Measurements from ENCODE around the gene PLCB3. TPM values are rescaled to one million over a fixed set of nuclear protein-coding genes. Genes with fewer than 3 reads are reported as not detected.
A peak's percentile ranks its signal among the peaks of the same experiment; 100 is the strongest.

The PLCB3 gene
- total and polyA plus RNA-seq, 10 of the 15 experiments (the other 5 are each of a cell fraction or from before 2014, with no cell fraction given): 0.03 to 10.3 (median 3.3) TPM

DNA sequence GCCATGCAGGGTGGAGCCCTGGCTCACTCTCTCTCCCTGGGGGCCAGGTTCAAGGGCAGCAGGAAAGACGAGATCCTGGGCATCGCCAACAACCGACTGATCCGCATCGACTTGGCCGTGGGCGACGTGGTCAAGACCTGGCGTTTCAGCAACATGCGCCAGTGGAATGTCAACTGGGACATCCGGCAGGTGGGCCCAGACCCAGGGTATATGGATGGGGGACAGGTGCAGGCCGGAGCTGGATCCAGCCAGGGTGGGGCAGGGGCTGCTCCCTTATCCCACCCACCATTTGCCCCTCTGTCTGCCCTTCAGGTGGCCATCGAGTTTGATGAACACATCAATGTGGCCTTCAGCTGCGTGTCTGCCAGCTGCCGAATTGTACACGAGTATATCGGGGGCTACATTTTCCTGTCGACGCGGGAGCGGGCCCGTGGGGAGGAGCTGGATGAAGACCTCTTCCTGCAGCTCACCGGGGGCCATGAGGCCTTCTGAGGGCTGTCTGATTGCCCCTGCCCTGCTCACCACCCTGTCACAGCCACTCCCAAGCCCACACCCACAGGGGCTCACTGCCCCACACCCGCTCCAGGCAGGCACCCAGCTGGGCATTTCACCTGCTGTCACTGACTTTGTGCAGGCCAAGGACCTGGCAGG is 28.2 kb upstream of the PLCB3 start (continued):
- TF ChIP-seq SPI1 (IDR thresholded peaks at IDR 0.05; ENCODE audit: borderline replicate concordance, insufficient read depth, low read depth, low read length) (no peak), EP300 (IDR thresholded peaks at IDR 0.05; ENCODE audit: borderline replicate concordance in 1 of 2, control insufficient read depth in 1 of 2, low read depth in 2 of 2, low read length in 2 of 2) (no peak)
- TF ChIP-seq, protein P1, sequence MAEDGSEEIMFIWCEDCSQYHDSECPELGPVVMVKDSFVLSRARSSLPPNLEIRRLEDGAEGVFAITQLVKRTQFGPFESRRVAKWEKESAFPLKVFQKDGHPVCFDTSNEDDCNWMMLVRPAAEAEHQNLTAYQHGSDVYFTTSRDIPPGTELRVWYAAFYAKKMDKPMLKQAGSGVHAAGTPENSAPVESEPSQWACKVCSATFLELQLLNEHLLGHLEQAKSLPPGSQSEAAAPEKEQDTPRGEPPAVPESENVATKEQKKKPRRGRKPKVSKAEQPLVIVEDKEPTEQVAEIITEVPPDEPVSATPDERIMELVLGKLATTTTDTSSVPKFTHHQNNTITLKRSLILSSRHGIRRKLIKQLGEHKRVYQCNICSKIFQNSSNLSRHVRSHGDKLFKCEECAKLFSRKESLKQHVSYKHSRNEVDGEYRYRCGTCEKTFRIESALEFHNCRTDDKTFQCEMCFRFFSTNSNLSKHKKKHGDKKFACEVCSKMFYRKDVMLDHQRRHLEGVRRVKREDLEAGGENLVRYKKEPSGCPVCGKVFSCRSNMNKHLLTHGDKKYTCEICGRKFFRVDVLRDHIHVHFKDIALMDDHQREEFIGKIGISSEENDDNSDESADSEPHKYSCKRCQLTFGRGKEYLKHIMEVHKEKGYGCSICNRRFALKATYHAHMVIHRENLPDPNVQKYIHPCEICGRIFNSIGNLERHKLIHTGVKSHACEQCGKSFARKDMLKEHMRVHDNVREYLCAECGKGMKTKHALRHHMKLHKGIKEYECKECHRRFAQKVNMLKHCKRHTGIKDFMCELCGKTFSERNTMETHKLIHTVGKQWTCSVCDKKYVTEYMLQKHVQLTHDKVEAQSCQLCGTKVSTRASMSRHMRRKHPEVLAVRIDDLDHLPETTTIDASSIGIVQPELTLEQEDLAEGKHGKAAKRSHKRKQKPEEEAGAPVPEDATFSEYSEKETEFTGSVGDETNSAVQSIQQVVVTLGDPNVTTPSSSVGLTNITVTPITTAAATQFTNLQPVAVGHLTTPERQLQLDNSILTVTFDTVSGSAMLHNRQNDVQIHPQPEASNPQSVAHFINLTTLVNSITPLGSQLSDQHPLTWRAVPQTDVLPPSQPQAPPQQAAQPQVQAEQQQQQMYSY (CRISPR knock-in tag; IDR thresholded peaks at IDR 0.05): no peak

DNA sequence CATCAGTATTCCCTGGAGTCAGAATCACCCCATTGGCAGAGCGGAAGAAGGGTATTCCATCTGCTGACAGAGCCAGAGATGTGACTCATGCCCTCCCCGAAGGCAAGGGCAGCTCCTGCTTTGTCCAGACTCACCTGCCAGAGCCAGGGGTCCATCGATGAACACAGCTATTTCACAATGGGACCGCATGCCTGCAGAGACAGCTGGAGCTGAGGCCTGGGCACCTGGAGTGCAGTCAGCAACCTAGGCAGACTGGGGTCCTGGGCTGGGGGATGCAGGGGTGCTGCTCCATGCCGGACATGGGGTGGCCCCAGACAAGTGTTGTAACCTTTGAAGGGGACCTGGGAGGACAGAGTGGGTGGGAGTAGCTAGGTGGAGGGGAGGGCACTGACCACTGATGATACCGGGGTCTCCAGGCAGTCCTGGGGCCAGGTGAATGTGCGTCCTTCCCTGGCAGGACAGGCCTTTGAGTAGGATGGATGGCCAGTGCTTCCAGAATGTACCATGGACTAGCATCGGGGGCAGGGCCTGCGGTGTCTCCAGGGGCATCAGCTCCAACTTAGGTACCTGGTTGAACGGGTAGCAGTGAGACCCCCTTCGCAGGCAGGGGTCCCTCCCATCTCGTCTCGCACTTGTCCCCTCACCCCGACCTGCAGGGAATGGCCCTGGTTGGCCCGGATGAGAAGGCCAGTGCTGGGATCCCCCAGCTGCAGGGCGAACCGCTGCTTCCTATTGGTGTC is 27.0 kb upstream of the PLCB3 start:
- FAIRE-seq: no peak
- H4K20me1 ChIP-seq (ENCODE audit: control insufficient read depth, insufficient read depth): no peaks in the 10 kb centered on the region
- no peaks in the 10 kb centered on the region for H3K27me3 ChIP-seq (replicated peaks in 1 of 2; ENCODE audit: control insufficient read depth in 2 of 2, insufficient read depth in 2 of 2, low read length in 1 of 2)
- H3K4me1 ChIP-seq (ENCODE audit: control insufficient read depth, insufficient read depth, low read length): peaks cover 12% of the 10 kb centered on the region
- H3K79me2 ChIP-seq (ENCODE audit: control insufficient read depth, insufficient read depth, low read length): peaks cover 32% of the 10 kb centered on the region
- no peak for ATAC-seq
- DNase-seq (ENCODE audit: low read depth, low spot score): no peak
- intact Hi-C loops (cut with micrococcal nuclease; ENCODE audit: unreplicated experiment) (no loop called here), in situ Hi-C loops (cut with MboI) (no loop called here)
- RAD21 ChIA-PET (ENCODE audit: unreplicated experiment): interaction anchor here (1.4 to 1.6 kb wide), 2 partner anchors 17 to 19 kb away, joined by 5 to 6 read pairs; no protein-coding TSS in a partner anchor
- H3K27ac ChIP-seq (ENCODE audit: control insufficient read depth, insufficient read depth): no peak overlapping the region
- no peak overlapping the region for H3K9ac ChIP-seq (ENCODE audit: control insufficient read depth, insufficient read depth, low read length)
- 78% methylated on average over 16 of the region's 17 CpGs for WGBS (ENCODE audit: insufficient coverage, insufficient replicate concordance, low lambda C conversion rate, missing lambda C conversion rate)
- H3K9me3 ChIP-seq (replicated peaks; ENCODE audit: control insufficient read depth, insufficient read depth, low read length): no peaks in the 10 kb centered on the region
- CTCF ChIA-PET: interaction anchor here (0.6 to 5.0 kb wide), 4 partner anchors 18 to 1800 kb away, joined by 3 to 59 read pairs (median 8); partner anchors contain the start of genes FERMT3 and STIP1
- BruUV-seq (replicated peaks): no TSS peak
- H2AFZ ChIP-seq (ENCODE audit: control insufficient read depth, low read depth, low read length): no peak overlapping the region
- POLR2A ChIA-PET: interaction anchor here (0.5 to 9.7 kb wide), 7 partner anchors 9 to 80 kb away, joined by 3 to 85 read pairs (median 5); partner anchors contain the start of genes ESRRA, FERMT3, FKBP2 and PPP1R14B
- peak overlapping the region; percentile 91 for H3K4me2 ChIP-seq (ENCODE audit: control insufficient read depth, insufficient read depth)
- SMC1A ChIA-PET (ENCODE audit: uncharacterized antibody, unreplicated experiment): interaction anchor here (1.7 to 5.4 kb wide), 2 partner anchors 10 to 18 kb away, joined by 5 to 56 read pairs; partner anchors contain the start of gene FERMT3
- peaks cover 14 to 22% of the 10 kb centered on the region in 2 experiments for H3K36me3 ChIP-seq (ENCODE audit: control insufficient read depth in 2 of 2, insufficient read depth in 2 of 2, low read length in 1 of 2)
- H3K4me3 ChIP-seq: 0 out of 2 replicates have a peak overlapping the region, but pooled peaks have one; percentile 90
- TF ChIP-seq ZNF274 (IDR thresholded peaks at IDR 0.05; ENCODE audit: insufficient read depth, insufficient read length) (no peak), NFYB (IDR thresholded peaks at IDR 0.05; ENCODE audit: insufficient read depth, low read depth, low read length) (no peak), CBX5 (IDR thresholded peaks at IDR 0.05; ENCODE audit: low read depth) (no peak), NR2C2 (IDR thresholded peaks at IDR 0.05; ENCODE audit: borderline replicate concordance, control insufficient read depth, insufficient read length, low read depth) (no peak), ZBTB33 (IDR thresholded peaks at IDR 0.05) (no peak), NFXL1 (IDR thresholded peaks at IDR 0.05; ENCODE audit: borderline replicate concordance) (no peak), POLR2A (IDR thresholded peaks at IDR 0.05; ENCODE audit: low read depth, low read length) (peak; percentile 75), PML (IDR thresholded peaks at IDR 0.05; ENCODE audit: low read length) (peak; percentile 20; the same call in 1 of the 2 replicates), POLR2AphosphoS2 (IDR thresholded peaks at IDR 0.05; ENCODE audit: low read depth, low read length) (peak; percentile 57; the same call in 1 of the 2 replicates), IRF3 (IDR thresholded peaks at IDR 0.05) (no peak)
